H1 (cell line): ENCODE data around the gene RANBP17. TPM values are rescaled to one million over a fixed set of nuclear protein-coding genes. Genes with fewer than 3 reads are reported as not detected.

Experiments used
- CTCF ChIA-PET: fragments of 300-600 bp; sonication (Branson Sonifier 250); formaldehyde crosslinking; loops from one replicate; lab custom pipeline; 2021; ENCODE audit not compliant: partially characterized antibody; lab: Charles Lee
- POLR2A ChIA-PET: fragments of 300-600 bp; sonication (Branson Sonifier 250); formaldehyde crosslinking; loops from one replicate; lab custom pipeline; 2021; ENCODE audit warnings: inconsistent platforms; ENCODE audit not compliant: partially characterized antibody; lab: Charles Lee
- DNase-seq, 2 experiments: peaks; one replicate each; pipeline versions ENCODE4 v3.0.0 to v3.0.0-alpha.2; 2010 to 2022; ENCODE audit warnings: low spot score in 2 of 2, low read depth in 1 of 2, mixed read lengths in 1 of 2
- FAIRE-seq: peaks from 2 replicates; lab custom pipeline; 2011; peaks lifted over from hg19 to GRCh38; lab: Jason Lieb, UNC
- H2AFZ ChIP-seq: 2 replicates; pipeline ENCODE4 v1.8.1; 2012; ENCODE audit warnings: low read length, inconsistent platforms
- H2AK5ac ChIP-seq: 2 replicates; pipeline ENCODE4 v1.6.1; 2013; ENCODE audit warnings: low read depth, low read length
- H2BK120ac ChIP-seq: replicated peaks from 2 replicates; pipeline ENCODE3; 2013; ENCODE audit warnings: low read depth, low read length, inconsistent platforms
- H2BK12ac ChIP-seq: 2 replicates; pipeline ENCODE4 v1.6.1; 2013; ENCODE audit warnings: low read depth, low read length
- H2BK15ac ChIP-seq: 2 replicates; pipeline ENCODE4 v1.6.1; 2013; ENCODE audit warnings: low read length
- H2BK20ac ChIP-seq: 2 replicates; pipeline ENCODE4 v1.6.1; 2013; ENCODE audit warnings: low read length
- H2BK5ac ChIP-seq: 2 replicates; pipeline ENCODE4 v1.6.1; 2013; ENCODE audit warnings: low read depth, low read length
- H3K14ac ChIP-seq: 2 replicates; pipeline ENCODE4 v1.6.1; 2013; ENCODE audit warnings: inconsistent platforms; ENCODE audit not compliant: insufficient read length
- H3K18ac ChIP-seq: 2 replicates; pipeline ENCODE4 v1.6.1; 2013; ENCODE audit warnings: low read length; ENCODE audit errors: extremely low read depth
- H3K23ac ChIP-seq: 2 replicates; pipeline ENCODE4 v1.6.1; 2013; ENCODE audit warnings: inconsistent platforms; ENCODE audit not compliant: insufficient read length
- H3K23me2 ChIP-seq: 2 replicates; pipeline ENCODE4 v1.6.1; 2013; ENCODE audit warnings: low read depth, low read length
- H3K27ac ChIP-seq: 2 replicates; pipeline ENCODE4 v1.6.1; 2011; ENCODE audit warnings: low read depth, low read length, inconsistent platforms
- H3K27me3 ChIP-seq, 4 experiments: replicated peaks in 1 of 4; 1 replicate in 1 of 4; 2 replicates in 3 of 4; pipeline versions ENCODE4 v1.6.1 to v1.8.1; 2011 to 2013; ENCODE audit warnings: low read length in 3 of 4, mild to moderate bottlenecking in 3 of 4, inconsistent platforms in 2 of 4, mixed read lengths in 2 of 4, moderate library complexity in 1 of 4; ENCODE audit not compliant: control insufficient read depth in 3 of 4, insufficient read depth in 3 of 4; ENCODE audit errors: extremely low read depth in 1 of 4
- H3K36me3 ChIP-seq, 4 experiments: 2 replicates each; pipeline versions ENCODE4 v1.6.1 to v1.8.1; 2011 to 2013; ENCODE audit warnings: mild to moderate bottlenecking in 4 of 4, low read length in 3 of 4, moderate library complexity in 2 of 4, control low read depth in 1 of 4, inconsistent platforms in 1 of 4; ENCODE audit not compliant: insufficient read depth in 4 of 4, control insufficient read depth in 2 of 4
- H3K4ac ChIP-seq: replicated peaks from 2 replicates; pipeline ENCODE3; 2013; ENCODE audit warnings: low read length, low read depth, mixed read lengths, inconsistent platforms; ENCODE audit not compliant: insufficient read length
- H3K4me1 ChIP-seq, 4 experiments: replicated peaks in 1 of 4; 1 replicate in 1 of 4; 2 replicates in 3 of 4; pipeline versions ENCODE4 v1.6.1 to v1.8.1; 2011 to 2013; ENCODE audit warnings: low read length in 3 of 4, inconsistent platforms in 2 of 4, mixed read lengths in 1 of 4; ENCODE audit not compliant: insufficient read depth in 4 of 4, control insufficient read depth in 3 of 4
- H3K4me2 ChIP-seq, 2 experiments: 2 replicates each; pipeline versions ENCODE4 v1.6.1 to v1.8.1; 2011 to 2013; ENCODE audit warnings: low read depth in 2 of 2, low read length in 2 of 2, control low read depth in 1 of 2, inconsistent platforms in 1 of 2, mild to moderate bottlenecking in 1 of 2; ENCODE audit not compliant: insufficient read depth in 1 of 2
- H3K4me3 ChIP-seq, 4 experiments: fragments of 200-600, 300-600 bp in 1 of 4; sonication (generic), shearing (Covaris generic), sonication (Bioruptor Twin) in 1 of 4; 2 replicates each; pipeline versions ENCODE4 v1.5.1 to v1.8.1; 2011 to 2016; ENCODE audit warnings: low read length in 4 of 4, low read depth in 3 of 4, control low read depth in 2 of 4, inconsistent platforms in 2 of 4, mild to moderate bottlenecking in 2 of 4, mixed read lengths in 1 of 4, moderate library complexity in 1 of 4; ENCODE audit not compliant: insufficient read depth in 2 of 4; ENCODE audit errors: extremely low read depth in 1 of 4
- H3K56ac ChIP-seq: replicated peaks from 2 replicates; pipeline ENCODE3; 2013; ENCODE audit warnings: low read depth, mild to moderate bottlenecking, mixed read lengths, low read length, inconsistent platforms; ENCODE audit not compliant: insufficient read length
- H3K79me1 ChIP-seq: 2 replicates; pipeline ENCODE4 v1.6.1; 2013; ENCODE audit warnings: low read depth, low read length, control low read depth
- H3K79me2 ChIP-seq, 2 experiments: 2 replicates each; pipeline versions ENCODE4 v1.6.1 to v1.8.1; 2012 to 2013; ENCODE audit warnings: low read length in 2 of 2, mild to moderate bottlenecking in 2 of 2, inconsistent platforms in 1 of 2; ENCODE audit not compliant: insufficient read depth in 2 of 2, control insufficient read depth in 1 of 2
- H3K9ac ChIP-seq, 4 experiments: replicated peaks in 1 of 4; 1 replicate in 1 of 4; 2 replicates in 3 of 4; pipeline versions ENCODE4 v1.6.1 to v1.8.1; 2011 to 2013; ENCODE audit warnings: low read depth in 3 of 4, low read length in 3 of 4, control low read depth in 2 of 4, mild to moderate bottlenecking in 2 of 4, moderate library complexity in 2 of 4, inconsistent platforms in 1 of 4; ENCODE audit errors: extremely low read depth in 1 of 4
- H3K9me3 ChIP-seq, 2 experiments: 2 replicates each; pipeline versions ENCODE4 v1.6.1 to v1.8.1; 2012 to 2013; ENCODE audit warnings: mild to moderate bottlenecking in 2 of 2, moderate library complexity in 2 of 2, control low read depth in 1 of 2, inconsistent platforms in 1 of 2, low read depth in 1 of 2, low read length in 1 of 2, mixed read lengths in 1 of 2; ENCODE audit not compliant: insufficient read depth in 2 of 2
- H4K20me1 ChIP-seq, 2 experiments: replicated peaks in 1 of 2; 2 replicates each; pipeline versions ENCODE3 to v1.8.1; 2011 to 2013; ENCODE audit warnings: inconsistent platforms in 2 of 2, low read length in 2 of 2, mild to moderate bottlenecking in 1 of 2; ENCODE audit not compliant: insufficient read depth in 2 of 2, control insufficient read depth in 1 of 2
- H4K5ac ChIP-seq: 2 replicates; pipeline ENCODE4 v1.6.1; 2013; ENCODE audit warnings: low read length, low read depth, mixed read lengths, inconsistent platforms; ENCODE audit not compliant: insufficient read length
- H4K8ac ChIP-seq: 2 replicates; pipeline ENCODE4 v1.8.0; 2013; ENCODE audit warnings: mild to moderate bottlenecking, moderate library complexity, low read length, inconsistent platforms; ENCODE audit not compliant: insufficient read depth; ENCODE audit errors: extremely low read depth
- H4K91ac ChIP-seq: replicated peaks from 2 replicates; pipeline ENCODE3; 2013; ENCODE audit warnings: low read length, mixed read lengths, inconsistent platforms; ENCODE audit not compliant: insufficient read length
- ATF3 ChIP-seq: IDR thresholded peaks from 2 replicates; pipeline ENCODE4 v1.6.1; 2011; ENCODE audit warnings: low read depth, mild to moderate bottlenecking, low read length; ENCODE audit not compliant: insufficient read depth
- CHD2 ChIP-seq: IDR thresholded peaks from 2 replicates; pipeline ENCODE4 v1.6.1; 2012; ENCODE audit warnings: low read length, improper control_type of control experiment
- EP300 ChIP-seq, 2 experiments: IDR thresholded peaks; 1 replicate in 1 of 2; 2 replicates in 1 of 2; pipeline ENCODE4 v1.6.1; 2011 to 2012; ENCODE audit warnings: low read depth in 2 of 2, low read length in 2 of 2, mild to moderate bottlenecking in 2 of 2, borderline replicate concordance in 1 of 2, inconsistent platforms in 1 of 2, moderate library complexity in 1 of 2
- EZH2 ChIP-seq: fragments of 200-600 bp; sonication (generic); IDR thresholded peaks from 2 replicates; pipeline ENCODE4 v1.7.1; 2012; ENCODE audit warnings: low read depth, mild to moderate bottlenecking, moderate library complexity, low read length, inconsistent platforms; ENCODE audit not compliant: severe bottlenecking
- FOSL1 ChIP-seq: IDR thresholded peaks from 2 replicates; pipeline ENCODE4 v1.6.1; 2011; ENCODE audit warnings: mild to moderate bottlenecking, low read depth, low read length, moderate library complexity; ENCODE audit not compliant: insufficient read depth
- GTF2F1 ChIP-seq: IDR thresholded peaks from 2 replicates; pipeline ENCODE4 v1.6.1; 2012; ENCODE audit warnings: low read depth, low read length, improper control_type of control experiment, borderline replicate concordance
- MAFK ChIP-seq: IDR thresholded peaks from 2 replicates; pipeline ENCODE4 v1.6.1; 2012; ENCODE audit warnings: low read depth, mild to moderate bottlenecking, improper control_type of control experiment, low read length
- PHF8 ChIP-seq: fragments of 200-600 bp; sonication (generic); conservative IDR thresholded peaks from 2 replicates; pipeline ENCODE4 v1.7.1; 2012; ENCODE audit warnings: low read depth, mild to moderate bottlenecking, inconsistent platforms, low read length, moderate library complexity
- RBBP5 ChIP-seq: IDR thresholded peaks from 2 replicates; pipeline ENCODE4 v1.7.1; 2012; ENCODE audit warnings: low read depth, mild to moderate bottlenecking, inconsistent platforms, low read length, moderate library complexity, borderline replicate concordance
- WGBS, 2 experiments: shearing (Covaris generic) in 1 of 2; methylation state at CpG; one replicate each; pipeline versions ENCODE4 v1.1.6 to v1.1.7; 2013 to 2015; ENCODE audit warnings: low lambda C conversion rate in 2 of 2, mixed read lengths in 2 of 2, inconsistent platforms in 1 of 2, low coverage in 1 of 2, missing lambda C conversion rate in 1 of 2; ENCODE audit not compliant: insufficient replicate concordance in 2 of 2, insufficient coverage in 1 of 2, insufficient read length in 1 of 2; ENCODE audit errors: extremely low coverage in 1 of 2, missing lambda C conversion rate in 1 of 2; 5-methylcytosine and 5-hydroxymethylcytosine counted together
- polyA plus RNA-seq, 7 experiments: library from polyadenylated mRNA; depleted of rRNA in 3 of 7; stranded (reverse) in 5 of 7; unstranded in 2 of 7; fragments of >200 nt in 5 of 7; fragments of 200-250 nt in 2 of 7; gene quantifications; 1 replicate in 5 of 7; 2 replicates in 1 of 7; 4 replicates in 1 of 7; pipeline versions ENCODE4 v1.2.1 to v1.2.3, GENCODE V29; 2011 to 2013; ENCODE audit warnings: missing spikeins in 2 of 7, mixed read lengths in 2 of 7
- total RNA-seq: library from RNA; stranded (reverse); fragmentation: NEBNext Ultra II Directional; extraction: Animal tissue kit (Norgen Biotek cat#: 25700); gene quantifications from 2 replicates; pipeline ENCODE4 v1.2.1, GENCODE V29; 2021

Gene RANBP17
- total and polyA plus RNA-seq, 2 of the 8 experiments (the other 6 are each of a cell fraction or from before 2014, with no cell fraction given): 8.6 to 21.3 TPM

GRCh38 chr5:171316258-171317121 is 454.7 kb downstream of the RANBP17 start:
- H3K4ac ChIP-seq: no peak overlapping the region
- no peak overlapping the region for H3K27ac ChIP-seq
- no peak overlapping the region for H3K23ac ChIP-seq
- H4K5ac ChIP-seq: no peak overlapping the region
- H3K79me2 ChIP-seq: no peaks in the 10 kb centered on the region
- ChIA-PET POLR2A (interaction anchor here (1.6 kb wide), 1 partner anchor 72 kb away, joined by 6 read pairs; the partner anchor contains the start of gene NPM1), CTCF (interaction anchor here (0.6 to 5.5 kb wide), 11 partner anchors 8 to 55 kb away, joined by 3 to 30 read pairs (median 5); no protein-coding TSS in a partner anchor)
- H3K14ac ChIP-seq: no peak overlapping the region
- 0 out of 2 replicates have a peak overlapping the region, but pooled peaks have one; percentile 60 for H2BK12ac ChIP-seq
- no peak overlapping the region for H4K91ac ChIP-seq
- no peaks in the 10 kb centered on the region for H3K23me2 ChIP-seq
- H4K8ac ChIP-seq: no peak overlapping the region; the same call in 1 of the 2 replicates
- H3K79me1 ChIP-seq: no peaks in the 10 kb centered on the region
- no peak overlapping the region for H2BK15ac ChIP-seq
- peak overlapping the region; percentile 13; the same call in 1 of the 2 replicates for H2BK20ac ChIP-seq
- H3K4me3 ChIP-seq: peak overlapping the region in 2 of 4 experiments; percentile 5 to 21; a peak in 3 of 8 replicates
- no peak overlapping the region; the same call in 1 of the 2 replicates for H3K18ac ChIP-seq
- DNase-seq: peak in 1 of 2 experiments; percentile 68
- H3K27me3 ChIP-seq: peaks cover 79 to 99% (median 97%) of the 10 kb centered on the region in 4 experiments
- H4K20me1 ChIP-seq: peaks cover 13 to 33% of the 10 kb centered on the region in 2 experiments
- peaks cover 0 to 11% (median 0%) of the 10 kb centered on the region in 4 experiments; a peak in 1 of 8 replicates for H3K36me3 ChIP-seq
- 9% methylated on average over 66 of the region's 66 CpGs; no CpG with 5 or more reads in 1 of the 2 experiments for WGBS, 2 experiments
- FAIRE-seq: no peak
- H2BK5ac ChIP-seq: no peak overlapping the region
- H3K4me2 ChIP-seq: peak overlapping the region; percentile 41 to 42
- H3K56ac ChIP-seq: no peak overlapping the region
- no peak overlapping the region for H3K9ac ChIP-seq
- H2BK120ac ChIP-seq: no peak overlapping the region
- H3K4me1 ChIP-seq: peaks cover 0 to 31% (median 21%) of the 10 kb centered on the region in 4 experiments; a peak in 6 of 7 replicates
- 0 out of 2 replicates have a peak overlapping the region, but pooled peaks have one; percentile 24 for H2AK5ac ChIP-seq
- no peak overlapping the region; the same call in 1 of the 2 replicates for H2AFZ ChIP-seq
- H3K9me3 ChIP-seq: no peaks in the 10 kb centered on the region; a peak in 1 of 4 replicates
- TF ChIP-seq PHF8 (no peak), GTF2F1 (no peak), EP300 (IDR thresholded peaks at IDR 0.05; ENCODE audit: borderline replicate concordance in 1 of 2, low read depth in 2 of 2, low read length in 2 of 2) (no peak), RBBP5 (no peak), MAFK (no peak), FOSL1 (no peak), EZH2 (peak; percentile 100), CHD2 (no peak), ATF3 (no peak)
